GM04504 (cell line): ENCODE measurements around the gene TSPAN14.
"Not testable (repeated sequence)": the region's sequence is repeated elsewhere in the genome, so short reads cannot be mapped to it uniquely, and the experiment has no call there.

Experiments used
- DNase-seq: peaks from one replicate; pipeline ENCODE4 v3.0.0-alpha.2; 2012; ENCODE audit warnings: low read depth

Gene TSPAN14, protein sequence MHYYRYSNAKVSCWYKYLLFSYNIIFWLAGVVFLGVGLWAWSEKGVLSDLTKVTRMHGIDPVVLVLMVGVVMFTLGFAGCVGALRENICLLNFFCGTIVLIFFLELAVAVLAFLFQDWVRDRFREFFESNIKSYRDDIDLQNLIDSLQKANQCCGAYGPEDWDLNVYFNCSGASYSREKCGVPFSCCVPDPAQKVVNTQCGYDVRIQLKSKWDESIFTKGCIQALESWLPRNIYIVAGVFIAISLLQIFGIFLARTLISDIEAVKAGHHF

DNA sequence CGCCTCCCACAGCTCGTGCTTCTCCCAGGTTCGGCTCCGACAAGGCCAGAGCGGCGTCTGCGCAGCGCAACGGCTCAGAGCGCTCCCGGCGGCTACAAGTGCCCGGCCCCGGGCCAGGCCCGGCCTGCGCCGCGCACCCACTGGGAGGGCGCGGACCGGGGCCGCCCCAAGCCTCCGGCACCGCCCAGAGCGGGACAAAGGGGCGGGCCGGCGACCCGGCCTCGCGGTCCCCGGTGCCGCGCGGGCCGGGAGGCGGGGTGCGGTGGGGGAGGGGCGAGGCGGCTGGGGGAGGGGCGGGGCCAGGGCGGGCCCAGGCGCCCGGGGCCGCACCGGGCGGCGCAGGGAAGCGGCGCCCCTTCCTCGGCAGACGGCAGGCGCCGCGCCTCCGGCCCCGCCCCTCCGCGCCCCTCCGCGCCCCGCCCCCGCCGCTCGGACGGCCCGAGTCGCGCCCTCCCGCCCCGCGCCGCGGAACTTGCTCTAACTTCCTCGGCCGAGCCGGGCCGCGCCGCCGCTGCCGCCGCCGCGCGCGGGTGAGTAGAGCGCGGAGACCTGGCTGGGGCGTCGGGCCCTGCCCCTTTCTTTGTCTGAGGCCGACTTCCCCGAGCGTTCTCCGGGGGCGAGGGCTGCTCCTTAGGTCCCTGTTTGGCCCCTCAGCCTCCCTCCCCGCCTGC is at the start of gene TSPAN14:
TSS of gene TSPAN14 (plus strand) at position 469 of the 671 bp plus-strand sequence. CDS start 34,924 bp downstream, outside the sequence.
- no peak for DNase-seq

DNA sequence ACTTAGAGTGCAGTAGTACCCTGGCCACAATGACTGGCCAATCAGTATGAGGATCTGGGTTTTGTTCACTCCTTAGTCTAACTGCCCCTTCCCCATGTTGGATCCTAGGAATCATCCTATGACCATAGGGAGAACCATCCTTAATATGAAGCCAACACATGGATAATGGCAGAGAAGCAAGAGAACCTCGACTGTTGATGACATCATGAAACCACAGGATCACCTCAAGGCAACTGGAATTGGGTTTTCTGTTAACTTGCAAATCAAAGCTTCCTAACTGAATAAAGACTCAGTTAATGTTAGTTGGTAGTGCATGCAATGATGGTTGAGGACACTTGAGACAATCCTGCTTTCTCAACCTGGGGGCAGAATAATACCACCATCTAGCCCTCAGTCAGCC is 49.1 kb upstream of the TSPAN14 start:
- no peak for DNase-seq

DNA sequence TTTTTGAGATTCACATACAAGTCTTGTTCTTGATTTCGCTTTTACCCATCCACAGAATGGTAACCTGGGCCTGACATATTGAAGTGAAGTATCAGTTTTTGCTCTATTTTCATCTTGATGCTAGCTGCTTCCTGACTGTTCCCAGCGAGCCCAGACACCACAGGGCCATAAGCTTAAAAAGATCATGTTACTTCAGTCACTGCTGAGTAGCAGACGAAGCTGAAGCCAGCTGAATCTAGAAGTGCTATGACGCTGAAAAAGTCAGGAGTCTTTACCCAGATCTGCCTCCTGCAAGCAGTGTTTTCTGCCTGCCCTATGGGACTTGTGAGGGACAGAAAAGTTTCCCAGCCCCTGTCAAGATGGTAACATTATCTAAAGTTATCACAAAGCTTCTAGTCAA is 48.5 kb upstream of the TSPAN14 start:
- DNase-seq: no peak

DNA sequence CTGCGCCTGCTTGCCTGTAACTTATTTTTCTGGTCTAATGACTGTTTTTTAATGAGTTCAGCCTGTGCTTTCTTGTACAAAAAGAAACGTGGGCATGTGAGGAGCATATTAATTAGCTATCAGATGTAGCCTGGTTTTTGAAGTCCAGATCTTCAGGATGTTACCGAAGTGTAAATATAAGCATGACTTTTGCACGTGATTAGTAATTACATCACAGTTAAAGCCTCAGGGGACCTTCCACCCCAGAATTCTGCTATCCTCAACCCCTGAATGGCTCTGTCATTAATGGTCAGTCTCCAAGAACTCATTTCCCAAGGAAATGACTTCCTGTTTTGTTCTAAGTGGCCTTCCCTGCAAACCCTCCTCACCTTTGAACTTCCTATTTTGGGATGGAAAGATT is 47.9 kb upstream of the TSPAN14 start:
- no peak for DNase-seq

DNA sequence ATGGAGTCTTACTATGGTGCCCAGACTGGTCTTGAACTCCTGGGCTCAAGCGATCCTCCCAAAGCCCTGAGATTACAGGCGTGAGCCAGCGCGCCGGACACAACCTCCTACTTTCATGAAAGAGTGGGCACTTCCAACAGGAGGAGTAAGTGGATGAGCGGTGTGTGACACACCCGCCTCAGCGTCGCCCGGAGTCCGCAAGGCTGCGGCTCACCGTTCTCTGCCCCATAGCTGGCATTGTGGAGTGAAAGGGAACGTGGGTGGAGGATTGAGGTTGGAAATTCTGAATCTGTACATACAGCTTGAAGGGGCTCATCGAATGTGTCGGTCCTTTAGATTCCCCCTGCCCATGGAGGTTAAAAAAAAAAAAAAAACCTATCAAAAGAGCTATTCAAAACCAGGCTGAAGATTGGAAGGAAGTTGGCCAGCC is 46.3 kb upstream of the TSPAN14 start:
- DNase-seq: no peak

DNA sequence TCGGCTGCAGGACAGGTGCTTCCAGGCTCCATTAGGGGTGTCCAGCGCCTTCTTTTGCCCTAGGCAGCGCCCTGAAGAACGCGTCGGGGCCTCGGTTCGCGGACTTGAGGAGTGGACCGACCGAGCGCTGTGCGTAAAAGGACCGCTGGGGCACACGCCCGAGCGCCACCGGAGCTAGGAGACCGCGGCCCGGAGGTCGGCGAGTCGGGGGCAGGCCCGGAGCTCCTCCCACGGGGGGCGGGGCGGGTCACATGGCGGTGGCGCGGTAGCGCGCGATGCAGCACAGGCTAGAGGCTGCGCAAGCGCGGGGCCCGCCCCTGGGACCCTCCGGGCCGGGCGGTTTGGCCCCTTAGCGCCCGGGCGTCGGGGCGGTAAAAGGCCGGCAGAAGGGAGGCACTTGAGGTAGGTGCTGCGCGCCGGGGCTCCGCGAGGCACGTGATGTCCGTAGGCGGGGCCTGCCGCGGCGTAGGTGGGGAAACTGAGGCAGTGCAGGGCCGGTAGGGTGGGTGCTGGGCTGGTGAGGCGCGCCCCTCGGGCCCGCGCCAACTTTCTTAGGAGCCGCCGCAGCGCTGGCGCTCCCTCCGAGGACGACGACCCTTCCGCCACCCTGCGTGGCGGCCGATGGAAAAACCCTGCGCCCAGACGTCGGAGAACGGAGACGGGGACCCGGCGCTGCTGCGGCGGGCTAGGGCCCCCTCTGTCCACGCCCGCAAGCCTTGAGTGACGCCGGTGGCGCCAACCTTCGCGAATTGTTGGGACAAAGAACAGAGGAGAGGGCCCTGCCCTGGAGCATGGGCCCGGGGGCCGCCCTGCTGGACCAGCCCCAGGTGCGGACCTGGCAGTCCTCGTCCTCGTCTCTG is 45.6 kb upstream of the TSPAN14 start, which contains the start of gene PRXL2A:
TSS of gene PRXL2A (plus strand) at position 310 of the 860 bp plus-strand sequence. CDS start 11,917 bp downstream, outside the sequence.
- no peak for DNase-seq

DNA sequence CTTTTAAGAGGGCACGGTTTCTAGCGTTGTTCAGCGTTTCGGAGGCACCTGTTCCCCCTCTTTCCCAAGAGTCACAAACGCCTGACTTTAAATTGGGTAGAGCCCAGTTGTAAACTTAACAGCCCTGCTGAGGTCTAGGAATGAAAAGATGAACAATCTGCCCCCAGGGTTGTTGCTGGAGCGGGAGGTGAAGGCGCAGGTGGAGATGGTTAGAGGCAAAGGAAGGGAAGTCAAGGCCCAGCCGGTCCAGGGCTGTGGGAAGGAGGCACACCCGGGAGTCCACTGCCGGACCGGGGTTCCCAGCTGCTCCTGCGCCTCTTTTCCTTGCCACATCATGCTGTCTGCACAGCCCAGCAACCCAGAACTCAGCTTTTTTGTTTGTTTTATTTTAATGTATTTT is 45.0 kb upstream of the TSPAN14 start:
- DNase-seq: no peak

DNA sequence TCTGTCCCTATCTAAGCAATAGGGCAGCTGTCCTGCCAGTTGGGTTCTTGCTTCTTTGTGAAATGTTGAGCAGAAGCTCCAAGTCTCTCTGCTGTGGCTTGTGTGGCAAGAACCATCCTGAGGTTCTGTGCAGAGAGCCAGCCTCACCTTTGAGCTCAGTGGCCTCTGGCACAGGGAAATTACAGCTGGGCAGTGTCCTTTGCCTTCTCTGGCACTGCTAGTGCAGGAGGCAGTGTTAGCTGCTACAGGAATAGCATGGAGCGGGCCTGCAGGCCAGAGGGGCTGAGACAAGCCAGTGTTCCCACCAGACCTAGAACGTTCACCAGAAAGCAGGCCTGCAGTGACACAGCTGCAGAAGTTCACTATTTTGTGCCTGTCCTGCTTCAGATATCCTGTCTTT is 44.0 kb upstream of the TSPAN14 start:
- no peak for DNase-seq

DNA sequence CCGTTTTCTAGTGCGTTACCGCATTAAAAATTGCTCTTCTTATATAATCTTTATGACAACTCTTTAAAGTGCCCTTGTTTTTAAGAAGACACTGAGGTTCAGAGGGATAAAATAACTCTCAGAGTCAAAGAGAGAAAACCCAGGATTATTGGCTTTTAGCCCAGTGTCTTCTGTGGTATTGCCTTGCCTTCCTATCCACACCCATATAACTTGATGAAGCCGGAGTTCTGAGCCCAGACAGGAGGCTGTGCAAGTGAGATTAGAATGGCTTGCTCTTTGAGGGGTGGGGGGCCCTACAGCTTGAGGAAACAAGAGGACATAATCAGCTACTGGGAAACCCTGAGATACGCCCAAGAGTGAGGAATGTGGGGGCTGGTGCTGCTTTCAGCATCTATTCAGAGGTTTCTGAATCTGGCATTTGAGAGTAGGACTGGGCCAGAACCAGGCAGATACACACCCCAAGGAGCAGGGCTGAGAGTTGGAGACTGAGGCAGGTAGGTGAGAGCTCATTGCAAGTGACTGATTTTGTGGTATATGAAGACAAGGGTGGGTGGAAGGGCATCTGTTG is 43.4 kb upstream of the TSPAN14 start:
- no peak for DNase-seq

DNA sequence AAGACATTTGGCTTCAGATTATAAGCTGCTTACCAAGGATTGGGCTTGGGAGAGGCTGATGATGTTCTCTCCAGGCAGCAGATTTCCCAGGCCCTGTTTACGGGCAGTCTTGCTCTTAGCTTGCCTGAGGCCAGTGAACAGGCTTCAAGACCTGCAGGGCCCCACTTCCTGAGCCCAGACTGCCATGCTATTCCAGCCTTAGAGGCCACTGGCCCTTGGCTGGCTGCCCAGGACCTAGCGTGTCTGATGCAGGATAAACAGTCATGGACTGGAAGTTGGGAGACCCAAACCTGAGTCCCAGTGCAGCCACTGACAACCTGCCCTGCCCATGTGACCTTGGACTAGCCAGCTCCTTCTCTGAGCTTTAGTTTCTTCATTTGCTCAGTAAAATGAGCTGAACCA is 42.8 kb upstream of the TSPAN14 start:
- DNase-seq: no peak

DNA sequence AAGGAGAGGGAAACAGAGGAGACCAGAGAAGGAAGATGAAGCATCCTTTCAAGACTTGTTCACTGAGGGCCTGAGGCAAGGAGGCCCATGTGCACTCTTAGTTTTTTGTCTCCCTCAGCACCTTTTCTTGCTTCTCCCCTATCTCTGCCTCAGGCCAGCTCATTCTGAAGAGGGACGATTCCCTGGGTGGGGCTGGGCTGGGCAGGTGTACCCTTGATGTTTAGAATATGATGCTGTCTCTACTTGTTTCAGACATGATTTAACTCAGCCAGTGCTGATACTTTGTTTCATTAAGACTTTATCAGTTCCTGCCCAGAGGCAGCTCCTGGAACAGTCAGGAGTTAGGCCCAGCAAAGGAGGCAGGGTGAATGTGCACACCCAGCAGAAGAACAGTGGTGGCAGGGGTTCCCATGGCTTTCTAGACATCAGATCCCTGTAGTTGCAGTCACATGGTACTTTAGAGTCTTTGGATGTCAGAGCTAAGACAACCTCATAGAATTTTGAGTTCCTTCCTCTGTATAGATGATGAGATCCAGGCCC is 42.4 kb upstream of the TSPAN14 start:
- DNase-seq: no peak

DNA sequence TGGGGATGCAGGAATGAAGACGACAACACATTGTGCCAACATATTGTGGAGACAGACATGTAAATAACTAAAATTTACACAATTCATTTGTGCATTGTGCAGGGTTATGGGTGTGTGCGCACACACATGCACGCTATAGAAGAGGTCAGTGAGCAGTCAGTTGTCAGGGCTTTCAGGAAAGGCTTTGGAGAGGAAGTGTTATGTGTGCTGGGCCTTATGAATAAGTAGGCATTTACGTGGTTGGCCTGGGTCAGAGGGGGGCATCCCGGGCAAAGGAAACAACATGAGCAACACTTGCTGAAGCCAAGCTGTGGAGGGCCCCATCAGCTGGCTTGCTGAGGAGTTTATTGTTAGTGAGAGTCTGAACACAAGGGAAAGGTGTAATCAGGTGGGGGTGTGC is 41.6 kb upstream of the TSPAN14 start:
- DNase-seq: no peak

DNA sequence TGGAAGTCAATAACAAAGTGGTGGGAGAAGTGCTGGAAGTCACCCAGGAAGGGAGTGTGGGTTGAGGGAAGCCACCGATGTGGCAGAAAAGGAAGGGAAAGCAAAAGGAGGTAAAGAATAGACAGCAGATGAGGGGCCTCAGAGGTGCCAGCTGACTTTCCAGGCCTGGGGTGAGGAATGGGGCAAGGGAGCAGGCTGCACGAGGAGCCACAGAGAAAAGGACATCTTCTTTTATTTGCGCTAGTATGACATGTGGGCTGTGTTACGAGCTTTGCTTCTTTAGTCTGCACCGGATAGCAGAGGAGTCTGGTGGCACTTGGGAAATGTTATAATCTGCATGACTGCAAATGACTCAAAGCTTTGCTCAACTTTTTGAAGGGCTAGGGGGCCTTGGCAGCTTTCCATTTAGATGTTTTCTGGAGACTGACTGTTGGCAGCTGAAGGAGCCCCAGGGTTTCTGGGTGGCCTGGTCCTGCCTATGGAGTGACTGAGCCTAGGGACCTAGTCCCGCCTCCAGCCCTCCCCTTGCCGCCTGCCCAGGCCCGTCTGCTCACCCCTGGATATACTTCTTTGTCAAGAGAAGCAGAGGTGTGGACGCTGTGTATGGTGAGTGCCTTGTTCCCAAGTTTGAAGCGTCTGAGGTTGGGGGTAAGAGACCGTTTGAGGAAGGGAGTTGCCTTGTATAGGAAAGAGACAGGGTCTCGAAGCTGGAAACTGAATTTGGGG is 40.7 kb upstream of the TSPAN14 start:
- no peak for DNase-seq

DNA sequence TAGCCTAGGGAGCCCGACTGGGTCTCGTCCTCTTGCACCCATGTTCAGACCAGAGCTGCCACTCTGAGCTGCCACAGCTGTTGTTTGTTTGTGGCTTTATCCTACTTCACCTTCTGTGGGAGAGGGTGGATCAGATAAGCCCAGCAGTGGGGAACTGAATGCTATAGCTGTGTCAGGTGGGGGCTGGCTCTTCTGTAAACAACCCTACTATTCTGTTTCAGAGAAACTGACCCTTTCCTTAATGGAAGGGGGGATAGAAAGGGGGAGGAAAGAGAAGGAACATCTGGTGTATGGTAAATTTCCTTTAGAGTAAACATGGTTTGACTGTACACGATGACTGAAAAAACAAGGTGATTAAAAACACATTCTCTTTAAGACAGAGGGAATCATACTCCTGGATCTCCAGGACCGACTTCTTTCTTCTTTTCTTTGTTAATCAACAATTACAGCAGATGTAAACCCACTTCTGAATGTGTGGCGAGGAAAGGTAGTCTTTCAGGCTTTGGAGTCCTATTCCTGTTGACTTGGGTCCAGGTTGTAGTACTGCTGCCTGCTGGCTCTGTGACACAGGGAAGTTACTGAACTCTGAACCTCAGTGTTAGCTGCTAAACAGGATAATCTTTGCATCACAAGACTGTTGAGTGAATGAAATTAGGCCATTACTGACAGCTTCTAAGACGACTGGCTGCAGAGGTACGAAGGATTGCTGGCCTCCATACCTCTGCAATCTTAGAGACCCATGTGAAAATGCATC is 39.8 kb upstream of the TSPAN14 start:
- no peak for DNase-seq

DNA sequence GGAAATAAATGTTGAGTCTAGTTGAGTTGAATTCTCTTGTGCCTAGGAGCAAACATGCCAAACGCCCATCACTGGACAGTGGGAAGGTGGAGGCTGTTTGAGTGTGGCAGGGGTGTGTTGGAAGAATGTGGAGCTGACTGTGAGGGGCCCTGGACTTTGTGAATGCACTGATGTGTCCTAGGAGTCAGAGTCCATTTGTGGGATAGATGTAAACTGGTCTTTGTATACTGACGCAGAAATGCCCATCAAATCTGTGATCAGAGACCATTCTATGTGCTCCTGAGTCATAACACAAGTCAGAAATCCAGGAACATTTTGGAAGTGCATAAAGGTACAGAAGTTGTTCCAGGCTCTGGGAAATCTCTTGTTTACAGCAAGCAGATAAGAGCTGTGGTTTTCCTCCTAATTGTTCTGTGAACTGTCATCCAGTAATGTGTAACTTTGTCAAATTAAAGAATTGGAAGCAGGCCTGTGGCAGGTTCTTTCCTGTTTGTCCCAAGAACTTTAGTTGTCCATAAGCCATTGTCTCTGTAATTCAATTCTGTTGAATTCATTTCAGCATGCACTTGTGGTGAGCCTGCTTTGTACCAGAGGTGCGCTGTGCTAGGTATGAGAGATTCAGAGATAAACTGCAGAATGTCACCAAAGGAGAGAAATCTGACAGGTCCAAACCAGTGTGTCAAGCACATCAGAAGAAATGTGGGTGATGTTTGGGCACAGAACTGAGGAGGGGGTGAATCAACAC is 38.2 kb upstream of the TSPAN14 start:
- no peak for DNase-seq

DNA sequence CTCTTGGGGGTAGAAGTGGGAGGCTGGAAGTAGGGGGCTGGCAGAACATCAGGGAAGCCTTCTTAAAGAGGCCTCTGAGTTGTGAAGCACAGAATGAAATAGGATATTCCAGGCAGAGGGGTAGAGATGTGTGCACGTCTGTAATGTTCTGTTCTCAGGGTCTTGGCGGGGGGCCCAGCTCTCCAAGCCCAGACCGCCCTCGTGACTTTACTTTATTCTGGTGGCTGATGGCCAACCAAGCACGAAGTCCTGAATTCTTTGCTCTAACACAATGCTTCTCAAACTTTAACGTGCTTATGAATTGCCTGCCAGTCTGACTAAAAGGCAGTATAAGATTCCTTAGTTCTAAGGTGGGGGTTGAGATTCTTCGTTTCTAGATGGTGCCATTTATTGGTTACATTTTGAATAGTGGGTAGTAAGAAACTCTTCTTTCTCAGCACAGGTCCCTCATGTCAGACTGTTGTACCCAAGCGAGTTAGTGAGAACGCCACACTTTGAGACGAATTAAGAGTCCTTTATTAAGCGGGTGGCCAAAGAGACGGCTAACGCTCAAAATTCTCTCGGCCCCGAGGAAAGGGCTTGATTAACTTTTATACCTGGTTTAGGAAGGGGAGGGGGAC is 37.5 kb upstream of the TSPAN14 start:
- DNase-seq: no peak

DNA sequence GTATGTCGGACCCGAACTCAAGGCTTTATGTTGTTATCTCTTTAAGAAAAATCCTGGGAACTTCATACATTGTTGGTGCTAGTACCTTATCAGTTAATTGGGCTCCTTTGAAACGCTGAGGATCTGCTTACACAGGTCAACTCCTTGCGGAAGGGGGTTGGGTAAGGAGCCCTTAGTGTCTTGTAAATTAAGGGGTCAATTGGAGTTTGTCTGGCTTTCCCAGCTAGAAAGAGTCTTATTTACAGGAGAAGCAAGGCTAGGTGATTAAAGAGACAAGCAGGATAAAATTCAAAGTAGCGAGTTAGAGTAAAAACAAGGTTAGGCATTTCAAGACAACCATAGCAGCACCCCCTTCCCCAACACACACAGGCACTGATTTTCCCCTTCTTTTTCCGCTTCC is 36.9 kb upstream of the TSPAN14 start:
- DNase-seq: not testable (repeated sequence)

DNA sequence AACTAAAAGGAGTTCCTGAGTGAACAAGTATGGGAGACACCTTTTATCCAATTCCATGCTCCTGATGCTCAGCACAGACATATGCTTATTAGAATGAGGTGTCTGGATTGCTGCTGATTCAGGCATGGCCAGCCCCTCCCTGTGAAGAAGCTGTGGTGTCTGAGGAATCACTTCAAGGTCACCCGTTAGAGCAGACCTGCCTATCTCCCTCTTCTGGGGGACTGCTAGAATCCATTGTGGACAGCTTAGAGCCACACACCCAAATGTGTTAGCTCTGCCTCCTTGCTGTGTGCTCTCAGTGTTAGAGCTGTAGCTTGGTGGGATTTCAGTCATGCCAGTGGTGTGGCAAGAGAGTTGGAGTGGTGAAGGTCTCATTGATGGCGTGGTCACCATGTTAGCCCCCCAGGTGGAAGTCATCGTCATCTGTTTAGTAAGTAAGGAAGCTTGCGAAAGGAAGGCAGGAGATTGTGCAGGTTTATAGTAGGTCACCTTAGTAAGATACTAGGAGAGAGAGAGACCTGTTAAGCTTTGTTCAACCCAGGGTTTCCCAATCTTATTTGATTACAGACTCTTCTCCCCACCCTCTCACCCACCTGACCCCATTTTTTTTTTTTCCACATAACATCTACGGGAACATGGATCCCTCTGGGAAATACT is 32.9 kb upstream of the TSPAN14 start:
- no peak for DNase-seq
